Heart left ventricle (tissue), 13 donors: ENCODE results near the gene SARNP.
A peak's percentile ranks its signal among the peaks of the same experiment; 100 is the strongest.

Source experiments
- CTCF ChIP-seq, 12 donors: fragments of 200-600 bp; sonication (generic) in 4 of 12; IDR thresholded peaks; one replicate each; pipeline versions ENCODE4 v1.5.0 to v1.8.0; 2018 to 2022; ENCODE audit warnings: antibody characterized with exemption in 12 of 12, mild to moderate bottlenecking in 5 of 12
- POLR2A ChIP-seq, 2 donors: fragments of 450-650 bp; IDR thresholded peaks; one replicate each; pipeline ENCODE4 v1.6.1; 2017; ENCODE audit warnings: antibody characterized with exemption in 2 of 2, mild to moderate bottlenecking in 2 of 2, moderate library complexity in 2 of 2
- donor health status: ischemic (EF 13 %, LVEDD 7.1; RV severe dilation, severe dysfunction).
- donor health status: DM: no; HTN: yes; CAD: no.
- donor health status: DM: no; HTN: no; CAD: no.
- donor health status: ischemic (EF 25% LVEDD 6.9; RV normal size, moderate dysfunction).
- donor health status: ischemic (EF 25% LVEDD 5.7; RV mildly dilated, moderate dysfunction).
- donor health status: ischemic (EF 35%, LVEDD 5.7; RV mildly dilated, moderate dysfunction).
- donor health status: nonischemic (EF 11% LVEDD 7.7; RV severe dilation, severe dysfunction).
- donor health status: DM: yes; HTN: yes; CAD: no.
- donor health status: PGD.
- donor health status: ischemic (EF 29% LVEDD 5.4; RV normal size, mild dysfunction).
- donor health status: nonischemic (EF 23%, LVEDD 6.1; RV moderate dilation, normal function).

- TF ChIP-seq CTCF (IDR thresholded peaks at IDR 0.05) (no peak), POLR2A (IDR thresholded peaks at IDR 0.05) (peak in 1 of 2 donors; percentile 86)
Measured at GRCh38 chr12:55728939-55729818, 88.3 kb downstream of the SARNP start, which contains the start of gene CD63.
